Hair follicular keratinocyte (primary cell): Measurements from ENCODE around the gene HOXC11. TPM values are rescaled to one million over a fixed set of nuclear protein-coding genes. Genes with fewer than 3 reads are reported as not detected.

Source experiments
- total RNA-seq: library from RNA; depleted of rRNA; stranded (reverse); fragments of >200 nt; gene quantifications from 2 replicates; pipeline ENCODE4 v1.2.3, GENCODE V29; 2015

Gene HOXC11
- 2.8 and 3.1 TPM in 2 replicates for total RNA-seq

DNA sequence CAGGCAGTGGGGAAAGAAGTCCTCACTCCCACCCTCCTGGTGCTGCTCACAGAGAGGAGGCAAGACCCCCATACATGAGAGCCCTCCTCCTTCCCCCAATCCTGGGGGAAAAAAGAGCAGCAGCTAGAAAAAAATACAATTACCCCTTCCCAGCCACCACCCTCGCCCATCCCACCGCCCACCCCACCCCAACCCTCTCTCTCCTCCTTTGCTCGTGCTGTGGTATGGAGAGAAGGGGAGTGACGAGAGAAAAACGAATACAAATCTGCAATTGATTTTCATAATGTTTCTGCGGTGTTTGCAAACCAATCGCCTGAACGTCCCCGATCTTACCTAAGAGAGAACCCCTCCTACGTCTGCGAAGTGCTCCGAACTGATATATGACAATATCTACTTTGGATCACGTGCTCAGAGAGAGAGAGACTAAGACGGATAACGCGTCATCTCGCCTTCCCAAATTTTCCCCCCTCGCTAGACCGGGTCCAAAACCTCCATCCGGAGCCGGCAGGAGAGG lies at the start of gene HOXC11:
Gene HOXC11 (plus strand): TSS at position 405 of the 514 bp plus-strand sequence. CDS start 116 bp downstream, outside the sequence.

DNA sequence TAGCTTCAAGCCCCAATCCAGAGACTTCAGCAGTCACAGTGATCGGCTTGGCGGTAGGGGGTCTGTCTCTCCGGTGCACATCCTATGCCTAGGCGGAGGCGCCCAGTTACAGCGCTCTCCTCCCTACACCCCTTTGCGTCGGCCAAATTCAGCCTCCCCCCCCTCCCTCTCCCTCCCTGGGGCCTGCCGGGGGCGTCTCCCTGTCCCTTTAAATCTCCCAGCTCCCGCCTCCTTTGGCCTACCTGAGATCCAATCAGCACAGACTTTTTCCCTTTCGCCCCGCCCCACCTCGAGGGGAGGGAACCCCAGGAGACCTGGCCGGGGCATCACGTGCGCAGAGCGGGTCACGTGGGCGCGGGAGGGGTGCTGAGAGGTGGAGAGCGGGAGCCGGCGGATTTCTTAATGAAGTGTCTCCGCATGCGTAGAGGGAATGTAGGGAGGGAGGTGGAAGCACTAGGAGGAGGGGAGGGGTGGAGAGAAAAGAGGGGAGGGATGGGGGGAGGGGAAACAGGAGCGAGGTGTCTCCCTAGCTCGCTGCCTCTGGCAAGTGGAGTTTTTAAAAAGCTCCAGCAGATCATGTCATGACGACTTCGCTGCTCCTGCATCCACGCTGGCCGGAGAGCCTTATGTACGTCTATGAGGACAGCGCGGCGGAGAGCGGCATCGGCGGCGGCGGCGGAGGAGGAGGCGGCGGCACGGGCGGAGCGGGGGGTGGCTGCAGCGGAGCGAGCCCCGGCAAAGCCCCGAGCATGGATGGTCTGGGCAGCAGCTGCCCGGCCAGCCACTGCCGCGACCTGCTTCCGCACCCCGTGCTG lies 34.4 kb upstream of the HOXC11 start, which contains the start of gene HOXC13:
Gene HOXC13 (plus strand): TSS at position 506 of the 815 bp plus-strand sequence. CDS start 76 bp downstream, at position 582.

GRCh38 chr12:53954694-53955035 lies 18.3 kb upstream of the HOXC11 start, which contains the start of gene HOXC12:
Gene HOXC12, plus strand, starts transcription at chr12:53954903. Its CDS starts 27 bp downstream, at chr12:53954930.

DNA sequence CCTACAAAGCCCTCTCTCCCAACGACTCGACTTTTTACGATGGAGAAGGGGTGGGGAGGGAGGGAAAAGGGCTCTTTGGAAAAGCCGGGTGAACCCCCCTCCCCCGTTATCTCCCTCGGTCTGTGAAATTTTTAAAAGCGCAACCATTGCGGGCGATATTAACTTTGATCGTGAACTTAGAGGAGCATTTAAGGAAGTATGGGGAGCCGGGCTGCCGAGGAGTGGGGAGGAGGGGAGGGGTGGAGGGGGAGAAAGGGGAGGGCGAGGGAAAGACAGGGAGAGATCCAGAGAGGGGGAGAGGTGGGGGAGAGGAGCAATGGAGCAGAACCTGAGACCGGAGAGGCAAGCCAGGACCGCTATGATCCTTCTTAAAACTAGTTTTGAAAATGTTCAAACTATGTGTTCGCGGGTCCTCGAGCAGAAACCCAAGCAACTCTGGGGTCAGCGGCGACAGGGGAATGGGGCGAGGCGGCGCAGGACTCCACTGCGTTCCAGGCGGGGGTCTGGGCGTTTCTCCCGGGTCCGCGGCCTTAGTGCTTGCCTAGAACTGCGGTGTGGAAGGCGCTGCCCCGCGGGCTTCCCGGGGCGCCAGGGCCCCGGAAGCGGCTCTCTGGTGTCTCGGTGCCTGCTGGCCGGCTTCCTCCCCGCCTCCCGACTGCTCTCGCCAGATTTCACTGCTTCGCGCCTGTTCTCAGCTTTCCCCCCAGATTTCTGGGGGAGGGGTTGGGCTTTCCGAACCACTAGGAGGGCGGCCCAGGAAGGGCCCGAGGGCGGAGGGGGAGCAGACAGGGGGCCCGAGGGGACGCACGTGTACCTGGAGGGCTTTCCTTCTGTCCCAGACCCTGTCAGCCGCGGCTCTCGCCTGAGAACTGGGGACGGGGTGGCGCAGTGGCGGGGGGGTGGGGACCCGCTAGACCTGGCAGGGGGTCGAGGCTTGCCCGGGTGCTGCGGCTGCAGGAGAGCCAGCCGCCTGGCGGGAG lies 1.4 kb downstream of the HOXC11 start, which contains the start of gene HOTAIR:
Gene HOTAIR (minus strand): TSS at position 871 of the 980 bp plus-strand sequence.

GRCh38 chr12:53984901-53985691 lies 12.2 kb downstream of the HOXC11 start, which contains the start of gene HOXC10:
Gene HOXC10, plus strand, starts transcription at chr12:53985146. Its CDS starts 114 bp downstream, at chr12:53985260.

DNA sequence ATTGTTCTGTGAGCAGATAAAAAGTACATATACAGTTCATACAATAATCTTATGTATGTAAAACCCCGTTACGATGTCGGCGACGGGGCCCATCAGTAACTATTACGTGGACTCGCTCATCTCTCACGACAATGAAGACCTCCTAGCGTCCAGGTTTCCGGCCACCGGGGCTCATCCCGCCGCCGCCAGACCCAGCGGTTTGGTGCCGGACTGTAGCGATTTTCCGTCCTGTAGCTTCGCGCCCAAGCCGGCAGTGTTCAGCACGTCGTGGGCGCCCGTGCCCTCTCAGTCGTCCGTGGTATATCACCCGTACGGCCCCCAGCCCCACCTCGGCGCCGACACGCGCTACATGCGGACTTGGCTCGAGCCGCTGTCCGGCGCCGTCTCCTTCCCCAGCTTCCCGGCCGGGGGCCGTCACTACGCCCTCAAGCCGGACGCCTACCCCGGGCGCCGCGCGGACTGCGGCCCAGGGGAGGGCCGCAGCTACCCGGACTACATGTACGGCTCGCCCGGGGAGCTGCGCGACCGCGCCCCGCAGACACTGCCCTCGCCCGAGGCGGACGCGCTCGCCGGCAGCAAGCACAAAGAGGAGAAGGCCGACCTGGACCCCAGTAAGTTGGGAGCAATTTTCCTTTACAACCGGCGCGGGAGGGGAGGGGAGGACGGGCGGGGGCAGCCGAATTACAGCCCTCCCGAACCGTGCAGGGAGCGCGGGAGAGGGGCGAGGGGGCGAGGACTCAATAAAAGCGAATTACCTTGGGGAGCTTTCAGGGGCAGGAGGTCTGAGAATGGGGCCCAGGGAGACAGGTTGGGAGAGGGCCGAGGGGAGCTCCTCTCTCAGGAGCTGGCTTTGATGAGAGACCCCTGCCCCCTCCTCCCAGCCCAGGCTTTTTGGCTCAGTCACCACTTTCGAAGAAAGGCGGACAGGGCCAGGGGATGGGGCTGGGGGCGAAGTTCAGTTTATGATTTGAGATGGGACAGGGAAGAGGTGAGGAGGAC lies 27.5 kb downstream of the HOXC11 start, which contains the start of gene HOXC9:
Gene HOXC9 (plus strand): TSS at position 46 of the 999 bp plus-strand sequence. CDS start 28 bp downstream, at position 74.

Other genes with a start within 250 kb of the HOXC11 start
- 23.5 and 44.8 TPM in 2 replicates for gene CALCOCO1, start 245.7 kb upstream of the HOXC11 start, total RNA-seq
- gene CISTR, start 221.1 kb upstream of the HOXC11 start, total RNA-seq, result not detected in 2 replicates
- 5.5 and 6.0 TPM in 2 replicates for gene HOXC13, start 34.3 kb upstream of the HOXC11 start, total RNA-seq
- 0.31 and 0.80 TPM in 2 replicates for gene HOXC12, start 18.2 kb upstream of the HOXC11 start, total RNA-seq
- gene HOTAIR, start 1.8 kb downstream of the HOXC11 start, total RNA-seq, result 0.39 and 4.4 TPM in 2 replicates
- 11.3 and 11.4 TPM in 2 replicates for gene HOXC10, start 12.0 kb downstream of the HOXC11 start, total RNA-seq
- 3.5 and 5.2 TPM in 2 replicates for gene HOXC9, start 27.0 kb downstream of the HOXC11 start, total RNA-seq
- gene HOXC8, start 35.9 kb downstream of the HOXC11 start, total RNA-seq, result 1.3 and 2.3 TPM in 2 replicates
- 0.72 and 0.78 TPM in 2 replicates for gene HOXC6, start 55.3 kb downstream of the HOXC11 start, total RNA-seq
- gene HOXC5, start 59.9 kb downstream of the HOXC11 start, total RNA-seq, result 1.6 and 3.1 TPM in 2 replicates
- gene HOXC4, start 80.7 kb downstream of the HOXC11 start, total RNA-seq, result 4.1 and 4.4 TPM in 2 replicates
- 69.3 and 72.3 TPM in 2 replicates for gene SMUG1, start 215.9 kb downstream of the HOXC11 start, total RNA-seq